HCT116 (cell line): Measurements from ENCODE around the gene CAPN5. TPM values are rescaled to one million over a fixed set of nuclear protein-coding genes. Genes with fewer than 3 reads are reported as not detected.

ENCODE experiments used
- ATAC-seq: fragments of 200-7000 bp; cut with Tn5 transposase; 2 replicates; pipeline ENCODE4 v1.9.1; 2020; ENCODE audit warnings: mild to moderate bottlenecking, moderate library complexity
- BruUV-seq: library from RNA; stranded (reverse); fragments of 400-500 nt; replicated peaks from 2 replicates; lab custom pipeline; 2021; lab: Mats Ljungman, UMichigan
- CTCF ChIA-PET: fragments of 300-600 bp; sonication (Branson Sonifier 250); formaldehyde crosslinking; loops from one replicate; lab custom pipeline; 2021; ENCODE audit warnings: antibody characterized with exemption; lab: Charles Lee
- POLR2A ChIA-PET: fragments of 300-600, 350-600 bp; sonication (Branson Sonifier 250); formaldehyde crosslinking; loops from one replicate; lab custom pipeline; 2021; ENCODE audit warnings: antibody characterized with exemption; lab: Charles Lee
- RAD21 ChIA-PET, 2 experiments: fragments of 300-600 bp; sonication (Branson Sonifier 250); formaldehyde crosslinking; loops; one replicate each; lab custom pipeline; 2023; ENCODE audit warnings: low total read pairs in 2 of 2; ENCODE audit not compliant: uncharacterized antibody in 2 of 2, unreplicated experiment in 2 of 2, low non-redundant PET in 1 of 2; lab: Charles Lee
- DNase-seq: peaks from one replicate; pipeline ENCODE4 v3.0.0-alpha.2; 2010; ENCODE audit warnings: low read depth, low spot score
- H2AFZ ChIP-seq: fragments of 200-600 bp; shearing (Covaris generic), sonication (generic); 2 replicates; pipeline ENCODE4 v1.6.1; 2017; ENCODE audit warnings: low read depth, mixed run types, mixed read lengths, antibody characterized with exemption, low read length; ENCODE audit not compliant: poor library complexity, severe bottlenecking
- H3K27ac ChIP-seq: 2 replicates; pipeline ENCODE4 v1.5.1; 2012; ENCODE audit warnings: low read depth, low read length
- H3K27me3 ChIP-seq: fragments of 200-600 bp; sonication (generic); 2 replicates; pipeline ENCODE4 v1.6.1; 2016; ENCODE audit warnings: mixed run types, low read length, mixed read lengths; ENCODE audit not compliant: insufficient read depth
- H3K36me3 ChIP-seq, 2 experiments: fragments of 200-500 bp in 1 of 2; fragments of 200-600 bp in 1 of 2; sonication (Bioruptor generic) in 1 of 2; sonication (generic) in 1 of 2; 2 replicates each; pipeline versions ENCODE4 v1.5.1 to v1.6.1; 2014 to 2016; ENCODE audit warnings: low read length in 2 of 2, inconsistent platforms in 1 of 2, mixed read lengths in 1 of 2, mixed run types in 1 of 2; ENCODE audit not compliant: insufficient read depth in 2 of 2, control insufficient read depth in 1 of 2
- H3K4me1 ChIP-seq, 2 experiments: fragments of 200-600 bp in 1 of 2; sonication (generic) in 1 of 2; 2 replicates each; pipeline versions ENCODE4 v1.5.1 to v1.6.1; 2012 to 2017; ENCODE audit warnings: low read length in 2 of 2, inconsistent platforms in 1 of 2, mild to moderate bottlenecking in 1 of 2, mixed read lengths in 1 of 2, mixed run types in 1 of 2, moderate library complexity in 1 of 2; ENCODE audit not compliant: insufficient read depth in 2 of 2, control insufficient read depth in 1 of 2
- H3K4me2 ChIP-seq: fragments of 200-600 bp; sonication (generic); 2 replicates; pipeline ENCODE4 v1.6.1; 2017; ENCODE audit warnings: mixed run types, low read length, mixed read lengths
- H3K4me3 ChIP-seq, 2 experiments: fragments of 200-600 bp in 1 of 2; sonication (generic) in 1 of 2; replicated peaks in 1 of 2; 2 replicates each; pipeline ENCODE4 v1.5.1; 2011 to 2016; ENCODE audit warnings: low read length in 2 of 2, control low read depth in 1 of 2, low read depth in 1 of 2, mild to moderate bottlenecking in 1 of 2, mixed read lengths in 1 of 2, mixed run types in 1 of 2
- H3K79me2 ChIP-seq: fragments of 200-600 bp; sonication (generic); 2 replicates; pipeline ENCODE4 v1.6.1; 2017; ENCODE audit warnings: mild to moderate bottlenecking, mixed run types, low read length, moderate library complexity, mixed read lengths; ENCODE audit not compliant: insufficient read depth
- H3K9ac ChIP-seq: fragments of 200-600 bp; sonication (generic); 2 replicates; pipeline ENCODE4 v1.6.1; 2016; ENCODE audit warnings: low read length, mixed read lengths
- H3K9me2 ChIP-seq: fragments of 200-600 bp; sonication (generic), shearing (Covaris generic); 2 replicates; pipeline ENCODE4 v1.6.1; 2017; ENCODE audit warnings: mixed run types, mild to moderate bottlenecking, moderate library complexity; ENCODE audit not compliant: insufficient read depth
- H3K9me3 ChIP-seq, 2 experiments: fragments of 200-500 bp in 1 of 2; fragments of 200-600 bp in 1 of 2; sonication (Bioruptor generic) in 1 of 2; sonication (generic) in 1 of 2; 2 replicates each; pipeline ENCODE4 v1.6.1; 2014 to 2017; ENCODE audit warnings: low read length in 2 of 2, mixed read lengths in 2 of 2, inconsistent platforms in 1 of 2, low read depth in 1 of 2, mild to moderate bottlenecking in 1 of 2, mixed run types in 1 of 2, moderate library complexity in 1 of 2; ENCODE audit not compliant: control insufficient read depth in 1 of 2, insufficient read depth in 1 of 2
- H4K20me1 ChIP-seq: fragments of 200-600 bp; sonication (generic), shearing (Covaris generic); 2 replicates; pipeline ENCODE4 v1.6.1; 2017; ENCODE audit warnings: mixed run types, mild to moderate bottlenecking, moderate library complexity; ENCODE audit not compliant: insufficient read depth
- EZH2phosphoT487 ChIP-seq: fragments of 200-600 bp; IDR thresholded peaks from 2 replicates; pipeline ENCODE4 v1.6.1; 2018; ENCODE audit warnings: antibody characterized with exemption, borderline replicate concordance
- FOSL1 ChIP-seq: IDR thresholded peaks from 2 replicates; pipeline ENCODE4 v1.6.1; 2012; ENCODE audit warnings: low read depth
- JUND ChIP-seq: IDR thresholded peaks from 2 replicates; pipeline ENCODE4 v1.6.1; 2012
- POLR2AphosphoS5 ChIP-seq: IDR thresholded peaks from 2 replicates; pipeline ENCODE4 v1.6.1; 2011; ENCODE audit warnings: mild to moderate bottlenecking, low read depth, low read length, moderate library complexity
- TCF7L2 ChIP-seq: IDR thresholded peaks from 2 replicates; pipeline ENCODE4 v1.7.0; 2011; ENCODE audit warnings: borderline replicate concordance, inconsistent platforms; ENCODE audit not compliant: insufficient read depth, insufficient read length; ENCODE audit errors: extremely low read depth
- ZBTB33 ChIP-seq: IDR thresholded peaks from 2 replicates; pipeline ENCODE4 v1.6.1; 2011; ENCODE audit warnings: mild to moderate bottlenecking, low read length, moderate library complexity; ENCODE audit not compliant: insufficient replicate concordance; ENCODE audit errors: extremely low read depth
- ZFX ChIP-seq: fragments of 450-650 bp; IDR thresholded peaks from 2 replicates; pipeline ENCODE4 v1.6.1; 2017
- intact Hi-C: fragments of 100-400 bp; cut with micrococcal nuclease; formaldehyde crosslinking; loops from 2 replicates; pipeline ENCODE4 v1.10.0; 2022
- total RNA-seq: library from RNA; stranded (reverse); gene quantifications from one replicate; pipeline ENCODE4 v1.2.1, GENCODE V29; 2021; ENCODE audit not compliant: unreplicated experiment

The CAPN5 gene
- total RNA-seq, 1 experiment from 2014 or later: 8.6 TPM

GRCh38 chr11:77042111-77042726 is 24.6 kb upstream of the CAPN5 start:
- no peak for ATAC-seq
- Histone ChIP-seq H3K9ac (no peak overlapping the region), H3K27me3 (no peaks in the 10 kb centered on the region), H4K20me1 (no peaks in the 10 kb centered on the region), H3K27ac (no peak overlapping the region), H2AFZ (no peak overlapping the region), H3K4me2 (no peak overlapping the region), H3K79me2 (no peaks in the 10 kb centered on the region), H3K36me3 (no peaks in the 10 kb centered on the region), H3K4me3 (no peak overlapping the region), H3K9me3 (no peaks in the 10 kb centered on the region), H3K4me1 (peaks cover 2 to 27% of the 10 kb centered on the region in 2 experiments; a peak in 3 of 4 replicates), H3K9me2 (no peaks in the 10 kb centered on the region)
- BruUV-seq: no TSS peak
- TF ChIP-seq ZFX (no peak), FOSL1 (no peak), POLR2AphosphoS5 (no peak), JUND (no peak), TCF7L2 (no peak), EZH2phosphoT487 (no peak)
- ChIA-PET POLR2A (no interaction called here), CTCF (interaction anchor here (1.0 kb wide), 1 partner anchor 308 kb away, joined by 3 read pairs; no protein-coding TSS in a partner anchor), RAD21 (no interaction called here)
- DNase-seq: no peak
- intact Hi-C loops: no loop called here

- RAD21 ChIA-PET: interaction anchor here in 1 of 2 experiments (1.7 kb wide), 1 partner anchor 124 kb away, joined by 11 read pairs; no protein-coding TSS in a partner anchor
- BruUV-seq: no TSS peak
- H3K27me3 ChIP-seq: no peaks in the 10 kb centered on the region
- H4K20me1 ChIP-seq: no peaks in the 10 kb centered on the region
- DNase-seq: no peak
- H3K9me2 ChIP-seq: no peaks in the 10 kb centered on the region
- H3K4me3 ChIP-seq: no peak overlapping the region
- no peaks in the 10 kb centered on the region for H3K79me2 ChIP-seq
- CTCF ChIA-PET: interaction anchor here (1.1 to 4.4 kb wide), 4 partner anchors 47 to 310 kb away, joined by 3 to 69 read pairs (median 10); no protein-coding TSS in a partner anchor
- no peak for TF ChIP-seq ZBTB33
- TF ChIP-seq, all 23 proteins: peak for 0
- POLR2A ChIA-PET: no interaction called here
- Histone ChIP-seq H3K9ac (no peak overlapping the region), H3K27ac (no peak overlapping the region), H3K4me2 (no peak overlapping the region), H3K36me3 (no peaks in the 10 kb centered on the region), H3K4me1 (peaks cover 2 to 20% of the 10 kb centered on the region in 2 experiments; a peak in 3 of 4 replicates), H2AFZ (no peak overlapping the region), H3K9me3 (no peaks in the 10 kb centered on the region)
- intact Hi-C loops: no loop called here
- no peak for ATAC-seq
Observed at GRCh38 chr11:77044356-77044755, 22.4 kb upstream of the CAPN5 start.
